HG02798 (cell line): ENCODE measurements around the gene RBMY1D.
"Not testable (repeated sequence)": the region's sequence is repeated elsewhere in the genome, so short reads cannot be mapped to it uniquely, and the experiment has no call there.

Experiments used
- ATAC-seq: cut with Tn5 transposase; IDR thresholded peaks from one replicate; pipeline ENCODE4 v1.9.1; 2021; ENCODE audit warnings: mild to moderate bottlenecking; ENCODE audit not compliant: unreplicated experiment, poor library complexity

RBMY1D gene

DNA sequence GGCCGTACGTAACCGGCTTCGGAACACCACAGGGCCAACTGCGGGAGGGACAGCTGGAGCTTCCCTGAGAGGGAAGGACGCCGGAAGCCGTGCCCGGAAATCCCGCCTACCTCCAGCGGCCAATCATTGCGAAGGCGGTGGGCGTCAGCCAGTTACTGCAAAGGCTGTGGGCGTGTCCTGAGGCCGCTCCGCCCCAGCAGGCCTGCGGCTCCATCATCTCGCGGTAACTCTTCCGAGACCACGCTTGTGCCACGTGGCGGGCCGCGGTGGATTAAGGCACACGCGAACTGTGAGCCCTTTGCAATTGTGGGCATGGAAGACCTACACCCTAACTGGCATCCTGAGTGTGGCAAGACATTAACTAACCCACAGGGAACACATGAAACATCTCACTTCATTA, at the start of gene RBMY1D:
Gene RBMY1D, minus strand, starts transcription at position 101 of the 400 bp plus-strand sequence. CDS start 2,013 bp downstream, outside the sequence.
- ATAC-seq, result not testable (repeated sequence)

DNA sequence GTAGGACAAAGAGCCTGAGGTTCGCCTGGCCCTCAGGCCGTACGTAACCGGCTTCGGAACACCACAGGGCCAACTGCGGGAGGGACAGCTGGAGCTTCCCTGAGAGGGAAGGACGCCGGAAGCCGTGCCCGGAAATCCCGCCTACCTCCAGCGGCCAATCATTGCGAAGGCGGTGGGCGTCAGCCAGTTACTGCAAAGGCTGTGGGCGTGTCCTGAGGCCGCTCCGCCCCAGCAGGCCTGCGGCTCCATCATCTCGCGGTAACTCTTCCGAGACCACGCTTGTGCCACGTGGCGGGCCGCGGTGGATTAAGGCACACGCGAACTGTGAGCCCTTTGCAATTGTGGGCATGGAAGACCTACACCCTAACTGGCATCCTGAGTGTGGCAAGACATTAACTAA, 23.6 kb upstream of the RBMY1D start, which contains the start of gene RBMY1E:
Gene RBMY1E, minus strand, starts transcription at position 101 of the 400 bp plus-strand sequence. CDS start 1,978 bp downstream, outside the sequence.
- not testable (repeated sequence) for ATAC-seq

DNA sequence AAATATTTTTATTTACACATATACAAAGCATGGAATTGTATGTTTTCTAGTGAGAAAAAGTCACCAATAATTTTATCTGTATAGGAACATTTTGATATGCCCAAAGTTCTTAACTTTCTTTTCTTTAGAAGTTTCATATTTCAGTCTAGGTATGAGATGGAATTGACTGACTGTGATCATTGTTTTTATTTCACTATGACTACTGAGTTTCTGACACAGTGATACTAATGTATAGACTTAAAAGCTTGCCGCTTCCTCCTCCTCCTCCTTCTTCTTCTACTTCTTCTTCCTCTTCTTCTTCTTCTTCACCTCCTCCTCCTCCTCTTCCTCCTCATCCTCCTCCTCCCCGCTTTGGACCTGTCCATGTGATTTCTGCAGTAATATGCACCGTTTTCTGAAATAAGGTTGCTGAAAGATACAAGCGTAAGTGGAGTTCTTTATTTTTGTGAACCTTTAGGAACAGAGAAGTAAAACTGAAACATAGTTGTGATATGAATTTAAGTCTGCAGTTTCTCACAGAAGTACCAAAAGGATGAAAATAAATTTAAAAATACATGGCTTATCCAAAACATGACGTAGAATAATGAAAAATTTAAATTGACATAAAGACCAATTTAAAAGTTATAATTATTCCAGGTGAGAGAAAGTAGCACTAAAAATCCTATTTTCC, 24.8 kb downstream of the RBMY1D start:
- peak; percentile 68 for ATAC-seq

DNA sequence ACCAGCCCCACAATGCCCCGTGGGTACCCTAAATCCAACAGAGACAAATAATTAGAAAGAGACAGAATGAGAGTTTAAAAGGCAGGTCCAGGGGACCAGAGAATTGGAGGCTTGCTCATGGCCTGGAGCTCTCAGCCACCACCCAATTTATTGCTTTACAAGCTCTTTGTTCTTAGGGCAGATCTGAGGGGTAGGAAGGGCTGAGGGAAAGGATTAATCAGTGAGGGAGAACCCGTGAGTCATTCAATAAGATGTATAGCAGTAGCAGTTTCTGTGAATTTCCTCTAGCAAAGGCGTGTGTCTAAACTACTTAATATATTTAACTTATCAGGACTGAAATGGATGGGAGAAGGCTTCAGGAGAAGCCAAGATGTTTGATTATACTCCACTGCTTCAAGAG, 48.8 kb downstream of the RBMY1D start:
- no peak for ATAC-seq

DNA sequence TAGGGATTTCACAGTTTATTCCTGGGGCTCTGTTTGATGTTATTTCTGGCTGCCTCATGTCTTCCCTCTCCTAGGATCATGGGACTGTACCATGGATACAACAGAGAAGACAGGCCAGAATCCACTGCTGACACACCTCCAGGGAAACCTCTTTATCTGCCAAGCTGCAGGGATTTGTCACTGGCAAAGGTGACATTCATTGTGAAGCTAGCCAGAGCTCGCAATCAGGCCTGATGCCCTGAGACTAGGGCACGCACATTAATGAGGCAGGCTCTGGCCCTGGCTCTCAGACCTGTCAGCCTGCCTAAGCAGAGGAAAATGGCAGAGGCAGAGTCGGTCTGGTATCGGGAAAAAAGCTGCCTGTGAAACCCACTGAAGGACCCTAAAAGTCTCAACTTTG, 52.2 kb downstream of the RBMY1D start:
- no peak for ATAC-seq

DNA sequence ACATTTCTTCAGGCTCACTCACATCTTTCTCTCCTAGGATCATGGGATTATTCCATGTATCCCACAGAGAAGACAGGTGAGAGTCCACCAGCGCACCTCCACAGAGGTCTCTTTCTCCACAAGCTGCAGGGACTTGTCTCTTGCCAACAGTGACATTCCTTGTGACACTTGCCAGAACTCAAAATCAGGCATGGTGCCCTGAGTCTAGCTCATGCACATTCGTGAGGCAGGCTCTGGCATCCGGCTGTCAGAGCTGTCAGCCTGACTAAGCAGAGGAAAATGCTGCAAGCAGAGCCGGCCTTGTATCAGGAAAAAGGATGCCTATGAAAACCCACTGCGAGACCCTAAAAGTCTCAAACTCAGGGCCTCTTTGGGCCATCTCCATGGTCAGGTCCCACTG, 54.8 kb downstream of the RBMY1D start:
- no peak for ATAC-seq

DNA sequence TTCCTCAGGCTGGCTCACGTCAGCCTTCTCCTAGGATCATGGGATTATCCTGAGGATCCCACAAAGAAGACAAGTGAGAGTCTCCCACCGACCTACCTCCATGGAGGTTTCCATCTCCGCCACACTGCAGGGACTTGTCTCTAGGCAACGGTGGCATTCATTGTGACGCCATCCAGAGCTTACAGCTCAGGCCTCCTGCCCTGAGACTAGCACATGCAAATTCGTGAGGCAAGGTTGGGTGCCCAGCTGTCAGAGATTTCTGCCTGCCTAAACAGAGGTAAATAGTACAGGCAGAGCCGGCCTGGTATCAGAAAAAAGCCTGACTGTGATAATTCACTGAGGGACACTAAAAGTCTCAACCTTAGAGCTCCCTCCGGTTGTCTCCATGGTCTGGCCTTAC, 58.0 kb downstream of the RBMY1D start:
- ATAC-seq, result peak; percentile 85

DNA sequence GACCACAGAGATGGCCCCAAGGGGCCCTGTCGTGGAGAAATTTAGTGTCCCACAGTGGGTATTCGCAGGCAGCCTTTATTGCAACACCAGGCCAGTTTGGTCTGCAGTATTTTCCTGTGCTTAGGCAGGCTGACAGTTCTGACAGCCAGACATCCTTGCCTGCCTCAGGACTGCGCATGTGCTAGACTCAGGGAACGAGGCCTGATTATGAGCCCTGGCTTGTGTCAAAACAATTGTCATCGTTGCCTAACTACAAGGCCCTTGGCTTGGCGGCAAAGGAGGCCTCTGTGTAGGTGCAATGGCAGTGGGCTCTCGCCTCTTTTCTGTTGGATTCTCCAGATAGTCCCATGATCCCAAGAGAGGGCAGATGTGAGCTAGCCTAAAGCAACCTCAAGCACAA, 59.3 kb downstream of the RBMY1D start:
- ATAC-seq, result no peak
